Trophoblast cell (in vitro differentiated cells and primary cell): ENCODE results near the gene CRIM1.

Source experiments
- DNase-seq, 2 donors: peaks; one replicate each; pipeline ENCODE4 v3.0.0-alpha.2; 2016
- H2AFZ ChIP-seq: 2 replicates; pipeline ENCODE4 v1.6.1; 2013; ENCODE audit warnings: low read length, moderate library complexity, mild to moderate bottlenecking; ENCODE audit not compliant: insufficient read depth, poor library complexity
- H2AK5ac ChIP-seq: 2 replicates; pipeline ENCODE4 v1.6.1; 2013; ENCODE audit warnings: mild to moderate bottlenecking, low read length
- H2BK120ac ChIP-seq: 2 replicates; pipeline ENCODE4 v1.6.1; 2013; ENCODE audit warnings: low read length, mild to moderate bottlenecking, moderate library complexity; ENCODE audit not compliant: insufficient read depth, poor library complexity
- H2BK12ac ChIP-seq: 2 replicates; pipeline ENCODE4 v1.6.1; 2013; ENCODE audit warnings: mild to moderate bottlenecking, low read length, moderate library complexity
- H2BK5ac ChIP-seq: 2 replicates; pipeline ENCODE4 v1.6.1; 2013; ENCODE audit warnings: low read length, low read depth, moderate library complexity, mild to moderate bottlenecking; ENCODE audit not compliant: poor library complexity
- H3K14ac ChIP-seq: 2 replicates; pipeline ENCODE4 v1.6.1; 2013; ENCODE audit warnings: mild to moderate bottlenecking, low read length
- H3K18ac ChIP-seq: 2 replicates; pipeline ENCODE4 v1.6.1; 2013; ENCODE audit warnings: mild to moderate bottlenecking, low read length
- H3K23ac ChIP-seq: 2 replicates; pipeline ENCODE4 v1.6.1; 2013; ENCODE audit warnings: low read length
- H3K27ac ChIP-seq: 2 replicates; pipeline ENCODE4 v1.5.1; 2013; ENCODE audit warnings: low read depth, mild to moderate bottlenecking, inconsistent platforms, low read length, moderate library complexity
- H3K27me3 ChIP-seq: 2 replicates; pipeline ENCODE4 v1.6.1; 2013; ENCODE audit warnings: inconsistent platforms, mild to moderate bottlenecking, low read length, moderate library complexity; ENCODE audit not compliant: insufficient read depth
- H3K36me3 ChIP-seq, 2 experiments: 1 replicate in 1 of 2; 2 replicates in 1 of 2; pipeline ENCODE4 v1.6.1; 2013; ENCODE audit warnings: low read length in 2 of 2, mild to moderate bottlenecking in 2 of 2, moderate library complexity in 1 of 2; ENCODE audit not compliant: insufficient read depth in 2 of 2, control insufficient read depth in 1 of 2
- H3K4ac ChIP-seq: 2 replicates; pipeline ENCODE4 v1.6.1; 2013; ENCODE audit warnings: low read depth, mild to moderate bottlenecking, low read length, moderate library complexity
- H3K4me1 ChIP-seq, 2 experiments: 1 replicate in 1 of 2; 2 replicates in 1 of 2; pipeline ENCODE4 v1.6.1; 2013; ENCODE audit warnings: low read length in 2 of 2, mild to moderate bottlenecking in 2 of 2, moderate library complexity in 1 of 2; ENCODE audit not compliant: insufficient read depth in 2 of 2, control insufficient read depth in 1 of 2
- H3K4me2 ChIP-seq: 2 replicates; pipeline ENCODE4 v1.6.1; 2013; ENCODE audit warnings: inconsistent platforms, mild to moderate bottlenecking, low read length, moderate library complexity
- H3K4me3 ChIP-seq: 2 replicates; pipeline ENCODE4 v1.5.1; 2013; ENCODE audit warnings: mild to moderate bottlenecking, low read depth, low read length, inconsistent platforms
- H3K79me1 ChIP-seq: one replicate; pipeline ENCODE4 v1.6.1; 2013; ENCODE audit warnings: low read length
- H3K79me2 ChIP-seq: 2 replicates; pipeline ENCODE4 v1.6.1; 2013; ENCODE audit warnings: low read length, mild to moderate bottlenecking; ENCODE audit not compliant: control insufficient read depth, insufficient read depth, poor library complexity
- H3K9ac ChIP-seq: 2 replicates; pipeline ENCODE4 v1.6.1; 2013; ENCODE audit warnings: mild to moderate bottlenecking, low read length
- H3K9me3 ChIP-seq: 2 replicates; pipeline ENCODE4 v1.6.1; 2013; ENCODE audit warnings: low read depth, mild to moderate bottlenecking, control low read depth, inconsistent platforms, low read length; ENCODE audit not compliant: insufficient read depth
- H4K12ac ChIP-seq: 2 replicates; pipeline ENCODE4 v1.6.1; 2013; ENCODE audit warnings: low read depth, mild to moderate bottlenecking, low read length, moderate library complexity
- H4K8ac ChIP-seq: 2 replicates; pipeline ENCODE4 v1.6.1; 2013; ENCODE audit warnings: low read depth, mild to moderate bottlenecking, low read length, moderate library complexity
- H4K91ac ChIP-seq: one replicate; pipeline ENCODE4 v1.6.1; 2013; ENCODE audit warnings: low read depth, mild to moderate bottlenecking, low read length, moderate library complexity
- WGBS: extraction: QIAGEN DNeasy Blood & Tissue Kit; methylation state at CpG from one replicate; pipeline ENCODE4 v1.1.7; 2013; ENCODE audit warnings: missing lambda C conversion rate; ENCODE audit not compliant: insufficient read length, insufficient coverage; ENCODE audit errors: extremely low coverage; 5-methylcytosine and 5-hydroxymethylcytosine counted together

Gene CRIM1

DNA sequence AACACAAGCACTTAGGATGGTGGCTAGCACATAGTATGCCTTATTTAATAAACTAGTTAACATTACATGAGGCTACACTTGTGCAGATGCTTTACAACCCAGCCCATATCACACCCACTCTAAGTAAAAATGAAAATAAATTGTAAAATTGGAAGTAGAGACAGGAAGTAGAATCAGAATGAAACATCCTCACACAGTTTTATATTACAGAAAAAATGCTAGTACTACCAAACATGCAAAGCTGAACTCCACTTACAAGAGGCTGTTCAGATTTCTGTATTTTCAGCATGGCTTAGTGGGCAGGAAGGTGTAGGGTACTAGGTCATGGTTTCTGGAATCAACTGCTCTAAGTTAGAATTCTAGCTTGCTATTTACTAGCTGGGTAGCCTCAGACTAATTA lies 18.2 kb upstream of the CRIM1 start:
- Histone ChIP-seq H3K4me2 (no peak overlapping the region), H3K4me1 (no peaks in the 10 kb centered on the region), H4K12ac (no peak overlapping the region), H2AK5ac (no peak overlapping the region), H3K14ac (no peak overlapping the region), H2AFZ (no peak overlapping the region), H4K8ac (no peak overlapping the region), H3K9me3 (no peaks in the 10 kb centered on the region), H3K27ac (peak overlapping the region; percentile 11), H2BK5ac (no peak overlapping the region), H3K18ac (no peak overlapping the region), H3K27me3 (no peaks in the 10 kb centered on the region), H3K4ac (no peak overlapping the region), H2BK12ac (no peak overlapping the region), H3K79me2 (no peaks in the 10 kb centered on the region), H3K79me1 (peaks cover 3% of the 10 kb centered on the region), H3K4me3 (no peak overlapping the region), H3K9ac (no peak overlapping the region), H2BK120ac (no peak overlapping the region), H4K91ac (no peak overlapping the region), H3K23ac (no peak overlapping the region), H3K36me3 (no peaks in the 10 kb centered on the region)
- DNase-seq: no peak

DNA sequence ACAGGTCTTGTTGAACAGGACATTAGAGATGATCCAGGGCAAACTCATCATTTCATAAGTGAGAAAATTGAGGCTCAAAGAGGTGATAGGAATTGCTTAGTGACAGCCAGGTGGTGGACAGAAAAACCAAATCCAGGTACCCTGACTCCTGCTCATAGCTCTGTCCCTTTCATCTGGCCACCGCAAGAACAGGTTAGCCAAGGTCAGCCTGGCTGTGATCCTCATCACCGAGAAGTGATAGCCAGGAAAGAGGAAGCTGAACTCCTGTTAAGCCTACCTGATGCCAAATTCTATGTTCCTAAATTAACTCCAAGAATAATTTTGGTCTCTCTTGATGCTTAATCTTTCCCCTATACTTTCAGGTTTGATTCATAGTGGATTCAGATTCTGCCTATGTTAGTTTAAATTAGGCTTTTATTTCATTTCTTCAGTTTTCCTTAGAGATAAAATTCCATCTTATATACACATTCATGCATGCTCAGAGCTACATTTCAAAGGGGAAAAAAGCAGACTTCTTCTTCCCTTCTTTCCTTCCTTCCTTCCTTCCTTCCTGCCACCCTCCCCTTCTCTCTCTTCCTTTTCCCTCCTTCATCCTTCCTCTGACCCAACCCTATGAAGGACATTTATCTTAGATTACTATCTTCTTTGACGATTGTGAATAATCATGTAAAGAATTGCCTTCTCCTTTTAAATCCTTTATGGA lies 17.3 kb upstream of the CRIM1 start:
- Histone ChIP-seq H4K8ac (no peak overlapping the region), H3K79me1 (peaks cover 3% of the 10 kb centered on the region)

DNA sequence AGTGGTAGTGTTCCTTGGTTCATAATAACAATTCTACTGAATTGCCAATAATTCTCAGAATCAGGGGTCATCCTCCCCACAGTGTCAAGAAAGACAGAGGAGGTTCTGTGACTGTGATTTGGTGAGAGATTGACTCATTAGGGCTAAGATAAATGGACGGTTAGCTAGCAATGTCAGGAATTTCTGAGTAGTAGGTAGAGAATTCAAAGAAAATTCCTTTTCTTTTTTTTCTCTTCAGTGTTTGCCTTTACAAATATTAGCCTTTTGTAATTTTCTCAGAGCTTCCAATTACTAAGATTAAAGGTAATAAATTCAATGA lies 16.8 kb upstream of the CRIM1 start:
- Histone ChIP-seq H2AK5ac (no peak overlapping the region), H3K9me3 (no peaks in the 10 kb centered on the region), H3K36me3 (no peaks in the 10 kb centered on the region), H4K91ac (no peak overlapping the region), H3K14ac (no peak overlapping the region), H3K27ac (no peak overlapping the region), H3K79me2 (no peaks in the 10 kb centered on the region), H2BK120ac (no peak overlapping the region), H3K9ac (no peak overlapping the region), H2BK5ac (no peak overlapping the region), H3K4me1 (no peaks in the 10 kb centered on the region), H3K4me3 (no peak overlapping the region), H3K27me3 (no peaks in the 10 kb centered on the region), H3K79me1 (peaks cover 3% of the 10 kb centered on the region), H2AFZ (no peak overlapping the region), H3K23ac (no peak overlapping the region), H2BK12ac (no peak overlapping the region), H3K18ac (no peak overlapping the region), H4K8ac (no peak overlapping the region), H3K4me2 (no peak overlapping the region), H4K12ac (no peak overlapping the region), H3K4ac (no peak overlapping the region)
- DNase-seq: peak in 1 of 2 donors; percentile 80
- WGBS: no CpG with 5 or more reads among the region's 1 CpG

More for the DNA sequence above, 17.3 kb upstream of the CRIM1 start:
- no peak overlapping the region for H4K91ac ChIP-seq
- no peak overlapping the region for H3K9ac ChIP-seq
- no peak overlapping the region for H2BK120ac ChIP-seq
- H2BK5ac ChIP-seq: no peak overlapping the region
- no CpG with 5 or more reads among the region's 3 CpGs for WGBS
- no peaks in the 10 kb centered on the region for H3K36me3 ChIP-seq
- no peak overlapping the region for H2AFZ ChIP-seq
- H4K12ac ChIP-seq: no peak overlapping the region
- no peak overlapping the region for H3K4me3 ChIP-seq
- no peak overlapping the region for H3K27ac ChIP-seq
- H3K79me2 ChIP-seq: no peaks in the 10 kb centered on the region
- H2AK5ac ChIP-seq: no peak overlapping the region
- H3K18ac ChIP-seq: no peak overlapping the region
- no peaks in the 10 kb centered on the region for H3K27me3 ChIP-seq
- H2BK12ac ChIP-seq: no peak overlapping the region
- H3K4me2 ChIP-seq: no peak overlapping the region
- DNase-seq: peak; percentile 78 to 87
- H3K9me3 ChIP-seq: no peaks in the 10 kb centered on the region
- no peaks in the 10 kb centered on the region for H3K4me1 ChIP-seq
- H3K4ac ChIP-seq: no peak overlapping the region
- no peak overlapping the region for H3K23ac ChIP-seq
- H3K14ac ChIP-seq: no peak overlapping the region

- no peaks in the 10 kb centered on the region for H3K36me3 ChIP-seq
- H3K4me2 ChIP-seq: no peak overlapping the region
- H4K8ac ChIP-seq: no peak overlapping the region
- H2BK12ac ChIP-seq: no peak overlapping the region
- peaks cover 3% of the 10 kb centered on the region for H3K79me1 ChIP-seq
- H3K27me3 ChIP-seq: no peaks in the 10 kb centered on the region
- H2AFZ ChIP-seq: no peak overlapping the region
- no peak overlapping the region for H3K18ac ChIP-seq
- H4K91ac ChIP-seq: no peak overlapping the region
- H3K14ac ChIP-seq: no peak overlapping the region
- H3K9ac ChIP-seq: no peak overlapping the region
- no CpG with 5 or more reads among the region's 6 CpGs for WGBS
- H2BK120ac ChIP-seq: no peak overlapping the region
- H3K4ac ChIP-seq: no peak overlapping the region
- peak overlapping the region; percentile 13 for H3K23ac ChIP-seq
- DNase-seq: peak in 1 of 2 donors; percentile 34
- H3K9me3 ChIP-seq: no peaks in the 10 kb centered on the region
- no peak overlapping the region for H2AK5ac ChIP-seq
- H3K4me1 ChIP-seq: no peaks in the 10 kb centered on the region
- no peak overlapping the region for H3K4me3 ChIP-seq
- no peak overlapping the region for H4K12ac ChIP-seq
- no peaks in the 10 kb centered on the region for H3K79me2 ChIP-seq
- H3K27ac ChIP-seq: no peak overlapping the region
- H2BK5ac ChIP-seq: no peak overlapping the region
These were observed 15.9 kb upstream of the CRIM1 start for GRCh38 chr2:36339607-36340218.
